Mesothelial cell of epicardium (in vitro differentiated cells): ENCODE results near the gene DDAH1. TPM values are rescaled to one million over a fixed set of nuclear protein-coding genes. Genes with fewer than 3 reads are reported as not detected.

Source experiments
- DNase-seq, 2 experiments: peaks; one replicate each; pipeline ENCODE4 v3.0.0; 2021; ENCODE audit warnings: low spot score in 2 of 2; ENCODE audit not compliant: unreplicated experiment in 2 of 2
- H3K27ac Mint-ChIP-seq: 2 replicates; pipeline ENCODE4 v1.8.0; 2021; ENCODE audit warnings: mixed read lengths
- H3K27me3 Mint-ChIP-seq: 2 replicates; pipeline ENCODE4 v1.8.0; 2021; ENCODE audit warnings: low read depth, mixed read lengths
- H3K36me3 Mint-ChIP-seq: 2 replicates; pipeline ENCODE4 v1.8.0; 2021; ENCODE audit warnings: mixed read lengths
- H3K4me1 Mint-ChIP-seq: 2 replicates; pipeline ENCODE4 v1.8.0; 2021; ENCODE audit warnings: mixed read lengths
- H3K4me3 Mint-ChIP-seq: 2 replicates; pipeline ENCODE4 v1.8.0; 2021; ENCODE audit warnings: mild to moderate bottlenecking, moderate library complexity, mixed read lengths
- H3K9me3 Mint-ChIP-seq: 2 replicates; pipeline ENCODE4 v1.8.0; 2021; ENCODE audit warnings: mixed read lengths
- total RNA-seq: library from RNA; stranded (reverse); gene quantifications from 3 replicates; pipeline ENCODE4 v1.2.1, GENCODE V29; 2021
- TF ChIP-seq, protein P1 (sequence below): fragments of 200-600 bp; sonication (generic); IDR thresholded peaks from one replicate; pipeline ENCODE4 v1.5.0; 2021; ENCODE audit warnings: antibody characterized with exemption; ENCODE audit not compliant: unreplicated experiment

The DDAH1 gene
- total RNA-seq, 1 donor from 2014 or later = 26.1 TPM

GRCh38 chr1:85317560-85317959 is 147.4 kb downstream of the DDAH1 start:
- peaks cover 5% of the 10 kb centered on the region for H3K9me3 Mint-ChIP-seq
- H3K4me3 Mint-ChIP-seq = no peak overlapping the region
- H3K4me1 Mint-ChIP-seq = peaks cover 52% of the 10 kb centered on the region
- H3K27me3 Mint-ChIP-seq = no peaks in the 10 kb centered on the region
- TF ChIP-seq, protein P1, sequence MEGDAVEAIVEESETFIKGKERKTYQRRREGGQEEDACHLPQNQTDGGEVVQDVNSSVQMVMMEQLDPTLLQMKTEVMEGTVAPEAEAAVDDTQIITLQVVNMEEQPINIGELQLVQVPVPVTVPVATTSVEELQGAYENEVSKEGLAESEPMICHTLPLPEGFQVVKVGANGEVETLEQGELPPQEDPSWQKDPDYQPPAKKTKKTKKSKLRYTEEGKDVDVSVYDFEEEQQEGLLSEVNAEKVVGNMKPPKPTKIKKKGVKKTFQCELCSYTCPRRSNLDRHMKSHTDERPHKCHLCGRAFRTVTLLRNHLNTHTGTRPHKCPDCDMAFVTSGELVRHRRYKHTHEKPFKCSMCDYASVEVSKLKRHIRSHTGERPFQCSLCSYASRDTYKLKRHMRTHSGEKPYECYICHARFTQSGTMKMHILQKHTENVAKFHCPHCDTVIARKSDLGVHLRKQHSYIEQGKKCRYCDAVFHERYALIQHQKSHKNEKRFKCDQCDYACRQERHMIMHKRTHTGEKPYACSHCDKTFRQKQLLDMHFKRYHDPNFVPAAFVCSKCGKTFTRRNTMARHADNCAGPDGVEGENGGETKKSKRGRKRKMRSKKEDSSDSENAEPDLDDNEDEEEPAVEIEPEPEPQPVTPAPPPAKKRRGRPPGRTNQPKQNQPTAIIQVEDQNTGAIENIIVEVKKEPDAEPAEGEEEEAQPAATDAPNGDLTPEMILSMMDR = no peak
- DNase-seq = no peak
- peaks cover 3% of the 10 kb centered on the region for H3K36me3 Mint-ChIP-seq
- H3K27ac Mint-ChIP-seq = no peak overlapping the region

GRCh38 chr1:85316321-85316720 is 148.6 kb downstream of the DDAH1 start:
- Mint-ChIP-seq H3K4me3 (no peak overlapping the region), H3K9me3 (peaks cover 5% of the 10 kb centered on the region), H3K4me1 (peaks cover 52% of the 10 kb centered on the region), H3K36me3 (peaks cover 3% of the 10 kb centered on the region), H3K27ac (no peak overlapping the region), H3K27me3 (no peaks in the 10 kb centered on the region)
- TF ChIP-seq, protein P1 = no peak
- DNase-seq = no peak

DNA sequence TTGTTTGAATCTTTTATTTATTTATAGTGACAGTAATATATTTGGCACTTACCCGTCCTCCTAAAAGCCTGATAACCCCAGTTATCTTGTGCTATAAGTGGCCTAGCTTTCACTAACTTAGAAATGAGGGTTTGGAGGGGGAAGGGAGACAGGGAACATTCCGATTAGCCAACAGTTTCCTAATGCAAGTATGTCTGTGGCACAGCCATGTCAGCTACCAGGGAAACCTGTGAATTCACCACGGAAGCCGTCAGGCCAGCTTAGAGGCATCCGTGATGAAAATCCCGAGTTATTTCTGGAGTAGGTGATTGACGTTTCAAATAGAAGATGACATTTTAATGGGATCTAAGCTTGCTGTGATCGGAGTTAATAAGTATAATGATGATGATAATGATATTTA is 149.2 kb downstream of the DDAH1 start:
- no peak for DNase-seq
- Mint-ChIP-seq H3K27me3 (no peaks in the 10 kb centered on the region), H3K4me1 (peaks cover 50% of the 10 kb centered on the region), H3K27ac (no peak overlapping the region), H3K9me3 (peaks cover 5% of the 10 kb centered on the region), H3K36me3 (peaks cover 2% of the 10 kb centered on the region), H3K4me3 (no peak overlapping the region)
- TF ChIP-seq, protein P1 = no peak

GRCh38 chr1:85314726-85315125 is 150.2 kb downstream of the DDAH1 start:
- DNase-seq = no peak
- Mint-ChIP-seq H3K4me1 (peaks cover 40% of the 10 kb centered on the region), H3K9me3 (peaks cover 5% of the 10 kb centered on the region), H3K4me3 (no peak overlapping the region), H3K36me3 (no peaks in the 10 kb centered on the region), H3K27me3 (peaks cover 1% of the 10 kb centered on the region), H3K27ac (no peak overlapping the region)
- TF ChIP-seq, protein P1 = no peak

DNA sequence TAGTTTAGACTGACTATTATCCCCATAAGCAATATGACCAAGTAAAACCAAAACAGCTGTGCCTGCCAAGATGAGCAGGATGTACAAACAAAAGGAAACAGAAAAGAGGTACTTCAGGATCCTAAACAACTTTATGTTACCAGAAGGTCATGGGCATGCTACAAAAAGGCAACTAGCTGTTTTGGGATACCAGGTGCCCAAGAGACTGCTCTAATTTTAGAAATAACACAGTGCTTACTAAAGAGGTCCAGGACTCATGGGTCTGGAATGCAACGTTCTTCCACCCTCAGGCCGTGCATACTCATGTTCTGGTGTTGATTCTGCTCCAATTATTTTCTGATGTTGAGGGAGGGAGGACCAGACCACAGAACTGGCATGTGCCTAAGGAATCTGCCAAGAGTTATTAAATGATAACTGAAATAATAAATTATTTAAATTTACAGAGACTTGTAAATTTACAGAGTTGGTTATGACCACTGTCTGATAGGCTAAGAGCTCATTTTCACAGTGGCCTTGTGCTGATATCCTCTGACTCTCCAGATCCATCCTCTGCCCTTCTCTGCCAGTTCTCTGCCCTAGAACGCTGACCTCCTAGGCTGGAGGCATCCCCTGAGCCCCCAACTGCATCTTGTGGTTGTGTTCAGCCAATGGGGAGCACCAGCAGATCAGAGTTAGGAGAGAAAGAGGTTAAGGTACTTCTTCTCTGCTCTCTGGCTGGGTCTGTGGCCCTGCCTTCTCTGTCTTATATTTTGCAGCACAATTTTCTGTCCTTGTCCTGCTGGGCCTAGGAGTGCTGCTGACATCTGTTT is 150.9 kb downstream of the DDAH1 start:
- DNase-seq = no peak
- TF ChIP-seq, protein P1 = no peak
- no peak overlapping the region for H3K27ac Mint-ChIP-seq
- H3K4me1 Mint-ChIP-seq = peaks cover 35% of the 10 kb centered on the region
- H3K4me3 Mint-ChIP-seq = no peak overlapping the region
- peaks cover 4% of the 10 kb centered on the region for H3K27me3 Mint-ChIP-seq
- peaks cover 5% of the 10 kb centered on the region for H3K9me3 Mint-ChIP-seq
- no peaks in the 10 kb centered on the region for H3K36me3 Mint-ChIP-seq
